ENCODE measurements around the gene ALK. TPM values are rescaled to one million over a fixed set of nuclear protein-coding genes. Genes with fewer than 3 reads are reported as not detected.

The ALK gene
- total and polyA plus RNA-seq, 7 experiments from 2014 or later = 0.13 TPM; not detected in 6

GRCh38 chr2:29796446-29796845 lies 124.9 kb downstream of the ALK start:
- intact Hi-C loops (cut with micrococcal nuclease) = no loop called here
- Mint-ChIP-seq H3K36me3 (no peaks in the 10 kb centered on the region), H3K4me3 (no peak overlapping the region), H3K27me3 (peaks cover 2 to 34% (median 20%) of the 10 kb centered on the region in 5 donors), H3K9me3 (peaks cover 0 to 1% (median 0%) of the 10 kb centered on the region in 11 donors), H3K27ac (no peak overlapping the region), H3K4me1 (no peaks in the 10 kb centered on the region)
- ATAC-seq = no peak
- H3K4me1 ChIP-seq (ENCODE audit: control insufficient read depth in 2 of 2, insufficient read depth in 2 of 2, low read length in 2 of 2) = no peaks in the 10 kb centered on the region
- ChIA-PET CTCF (no interaction called here), POLR2A (no interaction called here)
- no peak overlapping the region for H3K27ac ChIP-seq (ENCODE audit: low read depth, low read length)
- H3K9me3 ChIP-seq (ENCODE audit: control insufficient read depth in 2 of 3, low read length in 3 of 3) = no peaks in the 10 kb centered on the region
- H3K36me3 ChIP-seq (ENCODE audit: control insufficient read depth in 2 of 3, insufficient read depth in 3 of 3, low read length in 3 of 3) = no peaks in the 10 kb centered on the region
- H3K27me3 ChIP-seq (ENCODE audit: control insufficient read depth in 2 of 2, insufficient read depth in 2 of 2, low read length in 2 of 2) = no peaks in the 10 kb centered on the region
- H3K4me3 ChIP-seq (ENCODE audit: low read length) = no peak overlapping the region
- no peak for DNase-seq

- POLR2A ChIA-PET = no interaction called here
These were observed 131.4 kb downstream of the ALK start for GRCh38 chr2:29789911-29790485.

GRCh38 chr2:29787473-29788465 lies 133.6 kb downstream of the ALK start:
- Histone ChIP-seq H3K4me3 (ENCODE audit: low read length) (no peak overlapping the region), H3K4me1 (ENCODE audit: control insufficient read depth in 2 of 2, insufficient read depth in 2 of 2, low read length in 2 of 2) (no peaks in the 10 kb centered on the region), H3K9me3 (ENCODE audit: control insufficient read depth in 2 of 3, low read length in 3 of 3) (no peaks in the 10 kb centered on the region), H3K27me3 (ENCODE audit: control insufficient read depth in 2 of 2, insufficient read depth in 2 of 2, low read length in 2 of 2) (no peaks in the 10 kb centered on the region), H3K36me3 (ENCODE audit: control insufficient read depth in 2 of 3, insufficient read depth in 3 of 3, low read length in 3 of 3) (no peaks in the 10 kb centered on the region), H3K27ac (ENCODE audit: low read depth, low read length) (no peak overlapping the region)
- intact Hi-C loops (cut with micrococcal nuclease) = no loop called here
- Mint-ChIP-seq H3K9me3 (peaks cover 0 to 5% (median 2%) of the 10 kb centered on the region in 11 donors), H3K4me1 (no peaks in the 10 kb centered on the region), H3K4me3 (no peak overlapping the region), H3K27ac (no peak overlapping the region), H3K27me3 (peaks cover 0 to 29% (median 17%) of the 10 kb centered on the region in 5 donors), H3K36me3 (no peaks in the 10 kb centered on the region)
- POLR2A ChIA-PET = no interaction called here
- CTCF ChIA-PET = no interaction called here
- DNase-seq (no peak), ATAC-seq (no peak)

More at GRCh38 chr2:29789911-29790485, 131.4 kb downstream of the ALK start:
- Histone ChIP-seq H3K4me3 (ENCODE audit: low read length) (no peak overlapping the region), H3K36me3 (ENCODE audit: control insufficient read depth in 2 of 3, insufficient read depth in 3 of 3, low read length in 3 of 3) (no peaks in the 10 kb centered on the region), H3K9me3 (ENCODE audit: control insufficient read depth in 2 of 3, low read length in 3 of 3) (no peaks in the 10 kb centered on the region), H3K27me3 (ENCODE audit: control insufficient read depth in 2 of 2, insufficient read depth in 2 of 2, low read length in 2 of 2) (no peaks in the 10 kb centered on the region), H3K4me1 (ENCODE audit: control insufficient read depth in 2 of 2, insufficient read depth in 2 of 2, low read length in 2 of 2) (no peaks in the 10 kb centered on the region), H3K27ac (ENCODE audit: low read depth, low read length) (no peak overlapping the region)
- Mint-ChIP-seq H3K4me1 (no peaks in the 10 kb centered on the region), H3K4me3 (no peak overlapping the region), H3K27ac (no peak overlapping the region), H3K36me3 (no peaks in the 10 kb centered on the region), H3K9me3 (peaks cover 0 to 5% (median 0%) of the 10 kb centered on the region in 11 donors), H3K27me3 (peaks cover 0 to 27% (median 10%) of the 10 kb centered on the region in 5 donors)
- CTCF ChIA-PET = no interaction called here
- ATAC-seq = no peak
- intact Hi-C loops (cut with micrococcal nuclease) = no loop called here
- no peak for DNase-seq

DNA sequence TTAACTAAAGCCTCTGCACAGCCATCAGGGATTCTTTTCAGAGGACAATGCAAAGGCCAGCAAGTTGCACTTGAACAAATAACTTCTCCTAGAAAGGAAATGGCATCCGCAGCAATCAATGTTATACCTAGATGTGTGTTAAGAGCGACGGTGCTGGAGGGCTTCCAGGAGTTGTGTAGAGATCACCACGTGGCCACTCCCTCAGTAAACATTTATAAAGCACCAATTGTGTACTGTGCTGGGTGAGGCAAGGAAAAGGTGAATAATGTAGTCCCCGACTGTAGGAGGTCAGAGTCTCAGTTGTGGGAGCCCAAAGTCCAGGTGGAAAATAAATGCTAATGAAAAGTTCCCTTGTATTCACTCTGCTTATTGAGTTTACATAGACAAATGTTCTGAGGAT lies 135.0 kb downstream of the ALK start:
- H3K27ac ChIP-seq (ENCODE audit: low read depth, low read length) = no peak overlapping the region
- no peaks in the 10 kb centered on the region for H3K9me3 ChIP-seq (ENCODE audit: control insufficient read depth in 2 of 3, low read length in 3 of 3)
- H3K4me1 ChIP-seq (ENCODE audit: control insufficient read depth in 2 of 2, insufficient read depth in 2 of 2, low read length in 2 of 2) = no peaks in the 10 kb centered on the region
- peaks cover 0 to 5% (median 2%) of the 10 kb centered on the region in 11 donors for H3K9me3 Mint-ChIP-seq
- no peaks in the 10 kb centered on the region for H3K27me3 ChIP-seq (ENCODE audit: control insufficient read depth in 2 of 2, insufficient read depth in 2 of 2, low read length in 2 of 2)
- no peak overlapping the region for H3K4me3 Mint-ChIP-seq
- DNase-seq (no peak), ATAC-seq (no peak)
- H3K36me3 ChIP-seq (ENCODE audit: control insufficient read depth in 2 of 3, insufficient read depth in 3 of 3, low read length in 3 of 3) = no peaks in the 10 kb centered on the region
- H3K27ac Mint-ChIP-seq = no peak overlapping the region
- H3K4me3 ChIP-seq (ENCODE audit: low read length) = no peak overlapping the region
- ChIA-PET POLR2A (no interaction called here), CTCF (no interaction called here)
- no peaks in the 10 kb centered on the region for H3K4me1 Mint-ChIP-seq
- H3K27me3 Mint-ChIP-seq = peaks cover 0 to 36% (median 18%) of the 10 kb centered on the region in 5 donors
- intact Hi-C loops (cut with micrococcal nuclease) = no loop called here
- no peaks in the 10 kb centered on the region for H3K36me3 Mint-ChIP-seq

DNA sequence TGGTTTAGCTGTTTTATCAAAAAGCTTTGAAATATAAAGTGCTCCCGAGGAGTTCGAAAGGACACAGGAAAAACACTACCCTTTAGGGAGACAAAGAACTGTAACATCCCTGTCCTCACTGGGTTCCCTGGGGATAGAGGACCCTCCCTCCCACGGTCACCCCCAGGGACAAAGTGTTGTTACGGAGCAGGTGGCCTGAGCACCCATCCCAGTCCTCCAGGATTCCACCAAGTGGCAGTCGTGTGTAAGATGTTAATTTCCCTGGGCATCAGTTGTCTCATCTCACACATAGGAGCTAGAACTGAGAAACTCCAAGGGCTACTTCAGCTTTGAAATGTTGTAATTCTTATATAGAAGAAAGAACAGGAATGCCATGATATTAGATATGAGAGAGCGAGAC lies 137.7 kb downstream of the ALK start:
- no peaks in the 10 kb centered on the region for H3K4me1 Mint-ChIP-seq
- no peak overlapping the region for H3K27ac ChIP-seq (ENCODE audit: low read depth, low read length)
- intact Hi-C loops (cut with micrococcal nuclease) = no loop called here
- H3K4me1 ChIP-seq (ENCODE audit: control insufficient read depth in 2 of 2, insufficient read depth in 2 of 2, low read length in 2 of 2) = no peaks in the 10 kb centered on the region
- H3K27me3 ChIP-seq (ENCODE audit: control insufficient read depth in 2 of 2, insufficient read depth in 2 of 2, low read length in 2 of 2) = no peaks in the 10 kb centered on the region
- no peaks in the 10 kb centered on the region for H3K36me3 ChIP-seq (ENCODE audit: control insufficient read depth in 2 of 3, insufficient read depth in 3 of 3, low read length in 3 of 3)
- H3K36me3 Mint-ChIP-seq = no peaks in the 10 kb centered on the region
- H3K4me3 Mint-ChIP-seq = no peak overlapping the region
- H3K27me3 Mint-ChIP-seq = peaks cover 2 to 31% (median 17%) of the 10 kb centered on the region in 5 donors
- ChIA-PET POLR2A (no interaction called here), CTCF (no interaction called here)
- ATAC-seq (no peak), DNase-seq (no peak)
- H3K27ac Mint-ChIP-seq = no peak overlapping the region
- no peaks in the 10 kb centered on the region for H3K9me3 ChIP-seq (ENCODE audit: control insufficient read depth in 2 of 3, low read length in 3 of 3)
- no peak overlapping the region for H3K4me3 ChIP-seq (ENCODE audit: low read length)
- H3K9me3 Mint-ChIP-seq = peaks cover 0 to 3% (median 0%) of the 10 kb centered on the region in 11 donors

DNA sequence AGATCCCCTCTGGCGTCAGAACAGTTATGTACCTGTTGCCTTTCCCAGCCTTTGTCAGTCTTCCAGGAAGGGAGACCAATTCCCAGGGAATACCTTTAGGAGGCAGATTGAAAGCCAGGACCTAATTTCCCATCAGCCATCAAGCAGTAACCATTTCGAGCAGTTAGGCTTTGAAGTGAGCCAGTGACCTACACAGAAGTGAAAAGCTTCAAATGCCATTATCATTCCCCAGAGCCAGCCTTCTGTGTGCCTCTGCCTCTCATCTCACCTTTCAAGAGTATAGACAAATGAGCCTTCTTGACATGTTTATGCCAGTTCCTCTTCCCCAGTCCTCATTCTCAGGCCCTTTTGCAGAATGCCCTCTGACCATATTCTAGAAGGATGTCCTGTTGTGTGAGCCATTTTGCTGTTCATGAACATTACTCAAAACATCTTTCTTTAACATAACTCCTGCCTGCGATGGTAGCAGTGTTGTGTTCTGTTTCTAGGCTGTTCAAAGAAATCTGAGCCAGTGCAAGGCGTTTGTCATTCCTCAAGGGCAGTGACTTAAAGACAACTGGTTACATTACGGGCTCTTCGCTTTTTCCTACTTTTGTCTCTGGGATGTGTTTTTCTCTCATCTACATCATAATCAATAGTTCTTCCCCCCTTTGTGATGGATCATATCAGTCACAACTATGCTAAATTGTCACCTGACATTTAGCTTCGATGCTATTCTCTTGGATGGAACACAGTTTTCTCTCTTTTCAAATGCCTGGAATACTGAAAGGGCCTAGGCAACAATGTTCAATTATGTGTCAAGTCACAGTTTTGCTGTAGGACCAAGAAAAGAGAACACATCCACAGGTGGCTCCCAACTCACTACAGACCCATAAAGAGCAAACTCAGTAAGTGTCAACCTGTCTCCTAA lies 138.6 kb downstream of the ALK start:
- intact Hi-C loops (cut with micrococcal nuclease) = no loop called here
- Mint-ChIP-seq H3K9me3 (peaks cover 0 to 3% (median 0%) of the 10 kb centered on the region in 11 donors), H3K4me1 (no peaks in the 10 kb centered on the region), H3K27me3 (peaks cover 2 to 27% (median 17%) of the 10 kb centered on the region in 5 donors), H3K36me3 (no peaks in the 10 kb centered on the region), H3K27ac (no peak overlapping the region), H3K4me3 (no peak overlapping the region)
- no peak overlapping the region for H3K27ac ChIP-seq (ENCODE audit: low read depth, low read length)
- ChIA-PET POLR2A (no interaction called here), CTCF (no interaction called here)
- no peak overlapping the region for H3K4me3 ChIP-seq (ENCODE audit: low read length)
- no peaks in the 10 kb centered on the region for H3K9me3 ChIP-seq (ENCODE audit: control insufficient read depth in 2 of 3, low read length in 3 of 3)
- DNase-seq (no peak), ATAC-seq (no peak)
- H3K36me3 ChIP-seq (ENCODE audit: control insufficient read depth in 2 of 3, insufficient read depth in 3 of 3, low read length in 3 of 3) = no peaks in the 10 kb centered on the region
- H3K4me1 ChIP-seq (ENCODE audit: control insufficient read depth in 2 of 2, insufficient read depth in 2 of 2, low read length in 2 of 2) = no peaks in the 10 kb centered on the region
- no peaks in the 10 kb centered on the region for H3K27me3 ChIP-seq (ENCODE audit: control insufficient read depth in 2 of 2, insufficient read depth in 2 of 2, low read length in 2 of 2)

All from naive thymus-derived CD4-positive, alpha-beta T cell (primary cell).